Loucy (cell line): ENCODE measurements around the gene UBL3.

Experiments used
- H2AFZ ChIP-seq: fragments of 200-600 bp; sonication (generic); 2 replicates; pipeline ENCODE4 v1.6.0; 2016; ENCODE audit warnings: antibody characterized with exemption, mild to moderate bottlenecking, low read length, moderate library complexity
- H3F3A ChIP-seq: fragments of 200-600 bp; 2 replicates; pipeline ENCODE4 v1.6.0; 2016; ENCODE audit warnings: antibody characterized with exemption, low read depth, mild to moderate bottlenecking
- H3K27me3 ChIP-seq: fragments of 200-600 bp; sonication (generic); 2 replicates; pipeline ENCODE4 v1.6.1; 2014; ENCODE audit warnings: low read length, mild to moderate bottlenecking; ENCODE audit not compliant: insufficient read depth, poor library complexity, severe bottlenecking
- H3K36me3 ChIP-seq: fragments of 200-600 bp; sonication (generic); 2 replicates; pipeline ENCODE4 v1.6.1; 2016; ENCODE audit warnings: low read length; ENCODE audit not compliant: insufficient read depth
- H3K4me1 ChIP-seq: fragments of 200-600 bp; sonication (generic); 2 replicates; pipeline ENCODE4 v1.5.1; 2014; ENCODE audit warnings: low read length, mild to moderate bottlenecking; ENCODE audit not compliant: insufficient read depth, poor library complexity, severe bottlenecking
- H3K4me2 ChIP-seq: fragments of 200-600 bp; sonication (generic); 2 replicates; pipeline ENCODE4 v1.6.0; 2014; ENCODE audit warnings: antibody characterized with exemption, low read length, low read depth, mild to moderate bottlenecking; ENCODE audit not compliant: poor library complexity, severe bottlenecking
- H3K4me3 ChIP-seq: fragments of 200-600 bp; sonication (generic); 2 replicates; pipeline ENCODE4 v1.5.1; 2014; ENCODE audit warnings: low read length, mild to moderate bottlenecking, mixed read lengths; ENCODE audit not compliant: poor library complexity, severe bottlenecking
- H3K79me2 ChIP-seq: fragments of 200-600 bp; sonication (generic); 2 replicates; pipeline ENCODE4 v1.6.1; 2014; ENCODE audit warnings: low read length; ENCODE audit not compliant: insufficient read depth
- H3K9ac ChIP-seq: fragments of 200-600 bp; sonication (generic); 2 replicates; pipeline ENCODE4 v1.6.0; 2014; ENCODE audit warnings: mild to moderate bottlenecking, low read depth, low read length, moderate library complexity; ENCODE audit not compliant: poor library complexity, severe bottlenecking
- H3K9me2 ChIP-seq: fragments of 200-600 bp; sonication (generic); replicated peaks from 2 replicates; pipeline ENCODE4 v1.6.1; 2016; ENCODE audit warnings: low read depth, low read length, mixed read lengths
- H3K9me3 ChIP-seq: fragments of 200-600 bp; sonication (generic); 2 replicates; pipeline ENCODE4 v1.6.1; 2014; ENCODE audit warnings: mild to moderate bottlenecking, antibody characterized with exemption, low read length, low read depth; ENCODE audit not compliant: insufficient read depth
- H4K20me1 ChIP-seq: fragments of 200-600 bp; sonication (generic); 2 replicates; pipeline ENCODE4 v1.6.0; 2014; ENCODE audit warnings: antibody characterized with exemption, low read length, mild to moderate bottlenecking; ENCODE audit not compliant: insufficient read depth, poor library complexity, severe bottlenecking
- EZH2phosphoT487 ChIP-seq: fragments of 200-600 bp; IDR thresholded peaks from 2 replicates; pipeline ENCODE4 v1.6.1; 2018; ENCODE audit warnings: antibody characterized with exemption, mild to moderate bottlenecking, moderate library complexity, borderline replicate concordance
- TF ChIP-seq, protein P1 (sequence below): fragments of 200-600 bp; sonication (generic); conservative IDR thresholded peaks from 2 replicates; pipeline ENCODE4 v1.5.1; 2014; ENCODE audit warnings: mild to moderate bottlenecking, antibody characterized with exemption, low read length

The UBL3 gene

DNA sequence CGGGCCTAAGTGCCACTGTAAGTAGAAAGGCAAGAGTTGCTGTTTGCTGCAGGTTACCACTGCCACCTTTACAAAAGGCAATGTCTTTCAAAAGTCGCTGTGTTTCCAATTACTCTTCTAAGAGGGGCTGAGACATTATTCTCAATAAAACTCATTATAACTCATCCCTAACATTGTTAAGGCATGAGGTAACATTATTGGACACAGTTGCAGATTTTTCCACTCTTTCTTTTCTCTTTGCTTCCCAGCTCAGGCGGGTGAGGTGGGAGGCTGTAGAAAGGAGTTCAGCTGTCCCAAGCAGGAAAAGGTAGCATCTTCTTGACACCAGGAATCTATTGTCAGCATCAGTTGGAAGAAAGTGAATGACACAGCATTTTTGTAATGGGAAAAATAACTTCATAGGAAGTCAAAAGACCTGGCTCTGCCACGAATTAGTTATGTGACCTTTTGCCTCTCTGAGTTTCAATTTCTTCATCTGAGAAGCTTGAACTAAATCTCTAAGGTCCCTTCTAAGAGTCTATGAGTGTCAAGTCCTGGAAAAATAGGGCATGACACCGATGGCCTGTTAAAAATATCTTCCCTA is 2.1 kb upstream of the UBL3 start:
- TF ChIP-seq EZH2phosphoT487 = no peak
- TF ChIP-seq, protein P1, sequence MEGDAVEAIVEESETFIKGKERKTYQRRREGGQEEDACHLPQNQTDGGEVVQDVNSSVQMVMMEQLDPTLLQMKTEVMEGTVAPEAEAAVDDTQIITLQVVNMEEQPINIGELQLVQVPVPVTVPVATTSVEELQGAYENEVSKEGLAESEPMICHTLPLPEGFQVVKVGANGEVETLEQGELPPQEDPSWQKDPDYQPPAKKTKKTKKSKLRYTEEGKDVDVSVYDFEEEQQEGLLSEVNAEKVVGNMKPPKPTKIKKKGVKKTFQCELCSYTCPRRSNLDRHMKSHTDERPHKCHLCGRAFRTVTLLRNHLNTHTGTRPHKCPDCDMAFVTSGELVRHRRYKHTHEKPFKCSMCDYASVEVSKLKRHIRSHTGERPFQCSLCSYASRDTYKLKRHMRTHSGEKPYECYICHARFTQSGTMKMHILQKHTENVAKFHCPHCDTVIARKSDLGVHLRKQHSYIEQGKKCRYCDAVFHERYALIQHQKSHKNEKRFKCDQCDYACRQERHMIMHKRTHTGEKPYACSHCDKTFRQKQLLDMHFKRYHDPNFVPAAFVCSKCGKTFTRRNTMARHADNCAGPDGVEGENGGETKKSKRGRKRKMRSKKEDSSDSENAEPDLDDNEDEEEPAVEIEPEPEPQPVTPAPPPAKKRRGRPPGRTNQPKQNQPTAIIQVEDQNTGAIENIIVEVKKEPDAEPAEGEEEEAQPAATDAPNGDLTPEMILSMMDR = no peak
- no peaks in the 10 kb centered on the region for H3K9me2 ChIP-seq
- H3K4me2 ChIP-seq = no peak overlapping the region

DNA sequence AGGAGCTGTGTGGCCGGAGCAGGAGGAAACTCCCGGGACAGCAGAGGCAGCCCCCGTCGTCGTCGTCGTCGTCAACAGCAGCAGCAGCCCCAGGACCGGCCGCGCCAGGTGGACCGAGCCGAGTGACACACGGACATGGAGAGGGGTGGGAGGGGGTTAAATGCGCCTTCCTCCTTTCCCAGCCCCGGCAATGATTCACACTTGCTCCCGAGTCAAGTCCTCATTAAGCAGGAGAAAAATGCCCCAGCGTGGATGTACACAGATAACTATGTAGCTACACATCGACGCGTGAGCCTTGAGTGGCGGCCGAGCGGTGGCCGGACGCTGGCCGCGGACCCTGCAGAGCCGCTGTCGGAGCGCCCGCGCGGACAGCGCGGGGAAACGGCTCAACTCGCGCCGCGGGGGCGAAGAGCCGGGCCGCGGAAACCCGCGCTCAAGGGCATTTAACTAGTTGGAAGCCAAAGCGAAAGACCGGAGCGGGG is 645 bp downstream of the UBL3 start:
- Histone ChIP-seq H2AFZ (peak overlapping the region; percentile 82), H4K20me1 (peaks cover 35% of the 10 kb centered on the region), H3K9ac (peak overlapping the region; percentile 71), H3K4me2 (peak overlapping the region; percentile 81), H3K79me2 (peaks cover 48% of the 10 kb centered on the region), H3K27me3 (no peaks in the 10 kb centered on the region), H3K4me1 (peaks cover 27% of the 10 kb centered on the region), H3F3A (no peaks in the 10 kb centered on the region), H3K4me3 (peak overlapping the region; percentile 81), H3K9me3 (no peaks in the 10 kb centered on the region), H3K36me3 (no peaks in the 10 kb centered on the region), H3K9me2 (no peaks in the 10 kb centered on the region)
- TF ChIP-seq EZH2phosphoT487 = no peak
- TF ChIP-seq, protein P1 = no peak

More for the DNA sequence above, 2.1 kb upstream of the UBL3 start:
- no peak overlapping the region for H3K4me3 ChIP-seq
- H3K36me3 ChIP-seq = no peaks in the 10 kb centered on the region
- peaks cover 21% of the 10 kb centered on the region for H3K4me1 ChIP-seq
- no peak overlapping the region for H2AFZ ChIP-seq
- no peaks in the 10 kb centered on the region for H3K9me3 ChIP-seq
- no peaks in the 10 kb centered on the region for H3F3A ChIP-seq
- peaks cover 22% of the 10 kb centered on the region for H3K79me2 ChIP-seq
- H3K9ac ChIP-seq = no peak overlapping the region
- no peaks in the 10 kb centered on the region for H3K27me3 ChIP-seq
- H4K20me1 ChIP-seq = peaks cover 12% of the 10 kb centered on the region

DNA sequence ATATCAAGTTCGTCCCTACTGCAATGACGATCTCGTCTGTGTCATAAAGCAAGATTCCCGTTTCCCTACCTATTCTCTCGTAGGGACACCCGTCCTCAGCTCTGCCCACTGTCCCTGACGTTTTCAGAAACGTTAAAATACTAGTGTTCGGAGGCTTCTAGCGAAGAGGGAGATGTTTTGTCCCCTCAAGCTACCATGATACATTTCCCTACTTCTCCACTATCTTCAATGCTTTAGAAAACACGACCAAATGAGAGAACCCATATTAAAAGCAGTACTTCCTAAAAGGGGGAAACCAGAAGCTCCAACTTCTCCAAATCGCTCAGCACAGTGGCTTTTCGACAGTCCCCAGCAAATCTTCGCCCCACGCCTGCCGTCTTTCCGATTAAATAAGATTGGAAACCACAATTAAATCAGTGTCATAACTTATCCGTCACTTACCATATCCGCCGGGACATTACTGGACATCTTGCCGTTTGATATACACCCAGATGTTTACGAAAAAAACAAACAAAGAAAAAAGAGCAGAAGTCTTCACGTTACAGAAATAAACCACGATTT is 1.3 kb downstream of the UBL3 start:
- H2AFZ ChIP-seq = 0 out of 2 replicates have a peak overlapping the region, but pooled peaks have one; percentile 82
- TF ChIP-seq EZH2phosphoT487 = no peak
- TF ChIP-seq, protein P1 = no peak
- peaks cover 42% of the 10 kb centered on the region for H4K20me1 ChIP-seq
- H3F3A ChIP-seq = no peaks in the 10 kb centered on the region
- no peaks in the 10 kb centered on the region for H3K9me2 ChIP-seq
- H3K9me3 ChIP-seq = no peaks in the 10 kb centered on the region
- no peaks in the 10 kb centered on the region for H3K27me3 ChIP-seq
- peak overlapping the region; percentile 71 for H3K9ac ChIP-seq
- peak overlapping the region; percentile 81 for H3K4me3 ChIP-seq
- no peaks in the 10 kb centered on the region for H3K36me3 ChIP-seq
- peaks cover 31% of the 10 kb centered on the region for H3K4me1 ChIP-seq
- peaks cover 54% of the 10 kb centered on the region for H3K79me2 ChIP-seq
- H3K4me2 ChIP-seq = peak overlapping the region; percentile 81
